ENCODE results near the gene ATOSB.

- TF ChIP-seq GLIS3 (CRISPR knock-in tag; IDR thresholded peaks at IDR 0.05) (no peak), ARNTL (CRISPR knock-in tag; IDR thresholded peaks at IDR 0.05; ENCODE audit: borderline replicate concordance, low read depth) (no peak), ZFP30 (CRISPR knock-in tag; IDR thresholded peaks at IDR 0.05) (no peak), ISL1 (CRISPR knock-in tag; IDR thresholded peaks at IDR 0.05) (no peak), TOX (CRISPR knock-in tag; IDR thresholded peaks at IDR 0.05; ENCODE audit: borderline replicate concordance) (no peak), TSHZ2 (CRISPR knock-in tag; IDR thresholded peaks at IDR 0.05) (no peak), ZNF565 (CRISPR knock-in tag; conservative IDR thresholded peaks at IDR 0.05; ENCODE audit: low read depth) (no peak), ZNF8 (CRISPR knock-in tag; IDR thresholded peaks at IDR 0.05) (no peak)
Measured at GRCh38 chr9:35112257-35113020, 3.2 kb downstream of the ATOSB start.

All from SK-N-SH treated with all-trans-retinoic acid at 6 μM for 48 hours (cell line).